Suprapubic skin (tissue), 4 donors: ENCODE data around the gene KRT33B. TPM values are rescaled to one million over a fixed set of nuclear protein-coding genes. Genes with fewer than 3 reads are reported as not detected.
A peak's percentile ranks its signal among the peaks of the same experiment; 100 is the strongest.

Experiments used
- DNase-seq, 2 donors: peaks; one replicate each; pipeline ENCODE4 v3.0.0-alpha.2; 2019; ENCODE audit warnings: low spot score in 2 of 2
- H3K27ac ChIP-seq: fragments of 200-600 bp; sonication (generic); one replicate; pipeline ENCODE4 v1.5.1; 2019
- H3K27me3 ChIP-seq: fragments of 200-600 bp; sonication (generic); one replicate; pipeline ENCODE4 v1.5.1; 2019
- H3K36me3 ChIP-seq: fragments of 200-600 bp; sonication (generic); one replicate; pipeline ENCODE4 v1.5.1; 2019
- H3K4me1 ChIP-seq: fragments of 200-600 bp; sonication (generic); one replicate; pipeline ENCODE4 v1.5.1; 2019
- H3K4me3 ChIP-seq: fragments of 200-600 bp; sonication (generic); one replicate; pipeline ENCODE4 v1.5.1; 2019; ENCODE audit warnings: mild to moderate bottlenecking
- H3K9me3 ChIP-seq: fragments of 200-600 bp; sonication (generic); one replicate; pipeline ENCODE4 v1.5.1; 2019
- EP300 ChIP-seq: sonication (generic); formaldehyde crosslinking; IDR thresholded peaks from one replicate; pipeline ENCODE4 v1.6.1; 2017; ENCODE audit warnings: antibody characterized with exemption
- POLR2A ChIP-seq, 2 donors: fragments of 450-650 bp; IDR thresholded peaks; one replicate each; pipeline ENCODE4 v1.6.1; 2017; ENCODE audit warnings: antibody characterized with exemption in 2 of 2, mild to moderate bottlenecking in 2 of 2, moderate library complexity in 2 of 2
- POLR2AphosphoS5 ChIP-seq, 3 donors: sonication (generic); formaldehyde crosslinking; IDR thresholded peaks; one replicate each; pipeline ENCODE4 v1.6.1; 2017; ENCODE audit warnings: antibody characterized with exemption in 3 of 3
- WGBS: methylation state at CpG from one replicate; pipeline ENCODE4 v1.1.5; 2018; 5-methylcytosine and 5-hydroxymethylcytosine counted together
- total RNA-seq, 4 donors: library from RNA; depleted of rRNA; stranded (reverse); fragments of >200 nt; gene quantifications; one replicate each; pipeline ENCODE4 v1.1.0, GENCODE V29; 2016
- TF ChIP-seq, protein P1 (sequence below), 2 donors: fragments of 200-600 bp in 1 of 2; fragments of 450-650 bp in 1 of 2; sonication (generic) in 1 of 2; IDR thresholded peaks; one replicate each; pipeline ENCODE4 v1.5.1; 2016 to 2019; ENCODE audit warnings: antibody characterized with exemption in 2 of 2, mild to moderate bottlenecking in 1 of 2, moderate library complexity in 1 of 2

KRT33B gene
- total RNA-seq, 4 donors from 2014 or later = 10.7 to 194 (median 27.9) TPM; not detected in 1

GRCh38 chr17:41407226-41407625 is 37.6 kb upstream of the KRT33B start:
- Histone ChIP-seq H3K27me3 (no peaks in the 10 kb centered on the region), H3K27ac (no peak overlapping the region), H3K9me3 (no peaks in the 10 kb centered on the region), H3K4me1 (peaks cover 7% of the 10 kb centered on the region), H3K4me3 (no peak overlapping the region), H3K36me3 (no peaks in the 10 kb centered on the region)
- WGBS = 96% methylated on average over 10 of the region's 10 CpGs
- no peak for DNase-seq
- TF ChIP-seq POLR2AphosphoS5 (IDR thresholded peaks at IDR 0.05) (no peak), EP300 (no peak), POLR2A (IDR thresholded peaks at IDR 0.05) (no peak)
- TF ChIP-seq, protein P1, sequence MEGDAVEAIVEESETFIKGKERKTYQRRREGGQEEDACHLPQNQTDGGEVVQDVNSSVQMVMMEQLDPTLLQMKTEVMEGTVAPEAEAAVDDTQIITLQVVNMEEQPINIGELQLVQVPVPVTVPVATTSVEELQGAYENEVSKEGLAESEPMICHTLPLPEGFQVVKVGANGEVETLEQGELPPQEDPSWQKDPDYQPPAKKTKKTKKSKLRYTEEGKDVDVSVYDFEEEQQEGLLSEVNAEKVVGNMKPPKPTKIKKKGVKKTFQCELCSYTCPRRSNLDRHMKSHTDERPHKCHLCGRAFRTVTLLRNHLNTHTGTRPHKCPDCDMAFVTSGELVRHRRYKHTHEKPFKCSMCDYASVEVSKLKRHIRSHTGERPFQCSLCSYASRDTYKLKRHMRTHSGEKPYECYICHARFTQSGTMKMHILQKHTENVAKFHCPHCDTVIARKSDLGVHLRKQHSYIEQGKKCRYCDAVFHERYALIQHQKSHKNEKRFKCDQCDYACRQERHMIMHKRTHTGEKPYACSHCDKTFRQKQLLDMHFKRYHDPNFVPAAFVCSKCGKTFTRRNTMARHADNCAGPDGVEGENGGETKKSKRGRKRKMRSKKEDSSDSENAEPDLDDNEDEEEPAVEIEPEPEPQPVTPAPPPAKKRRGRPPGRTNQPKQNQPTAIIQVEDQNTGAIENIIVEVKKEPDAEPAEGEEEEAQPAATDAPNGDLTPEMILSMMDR (IDR thresholded peaks at IDR 0.05) = no peak

GRCh38 chr17:41406205-41406604 is 36.6 kb upstream of the KRT33B start:
- peaks cover 7% of the 10 kb centered on the region for H3K4me1 ChIP-seq
- H3K27me3 ChIP-seq = no peaks in the 10 kb centered on the region
- H3K4me3 ChIP-seq = no peak overlapping the region
- no peak for DNase-seq
- no peaks in the 10 kb centered on the region for H3K36me3 ChIP-seq
- no peaks in the 10 kb centered on the region for H3K9me3 ChIP-seq
- H3K27ac ChIP-seq = no peak overlapping the region
- TF ChIP-seq, protein P1 (IDR thresholded peaks at IDR 0.05) = no peak
- TF ChIP-seq EP300 (no peak), POLR2AphosphoS5 (IDR thresholded peaks at IDR 0.05) (no peak)
- 52% methylated on average over 5 of the region's 5 CpGs for WGBS

DNA sequence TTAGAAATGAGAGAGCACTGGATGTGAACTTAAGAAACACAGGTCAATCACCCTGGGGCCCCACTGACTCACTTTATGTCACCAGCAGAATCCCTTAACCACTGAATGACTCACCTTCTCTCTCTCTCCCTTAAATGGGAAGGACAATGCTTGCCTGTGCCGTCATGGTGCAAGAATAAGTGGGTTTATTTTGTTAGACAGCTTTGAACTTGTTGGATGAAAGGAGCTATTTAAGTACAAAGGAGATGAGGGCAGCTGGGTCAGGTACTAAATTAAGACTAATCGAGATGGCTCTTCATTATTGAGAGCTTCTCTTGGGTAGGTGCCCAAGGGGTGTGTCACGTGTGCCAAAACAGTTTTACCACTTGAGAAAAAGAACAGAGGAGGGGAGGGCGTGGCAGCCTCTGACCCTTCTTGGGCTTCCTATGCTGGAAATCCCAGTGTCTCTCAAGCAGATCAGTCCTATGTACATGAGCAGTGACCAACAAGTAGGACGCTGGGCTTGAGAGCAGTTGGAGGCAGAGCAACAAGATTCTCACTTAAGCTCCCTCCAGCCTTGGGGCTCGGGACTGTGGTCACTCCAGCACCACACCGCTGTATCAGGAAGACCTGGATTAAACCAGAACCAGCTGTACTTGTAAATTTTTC is 34.5 kb upstream of the KRT33B start:
- no peak overlapping the region for H3K27ac ChIP-seq
- no peaks in the 10 kb centered on the region for H3K36me3 ChIP-seq
- H3K4me3 ChIP-seq = no peak overlapping the region
- no peaks in the 10 kb centered on the region for H3K27me3 ChIP-seq
- WGBS = 51% methylated on average over 7 of the region's 7 CpGs
- DNase-seq = no peak
- peaks cover 7% of the 10 kb centered on the region for H3K4me1 ChIP-seq
- TF ChIP-seq EP300 = no peak
- TF ChIP-seq POLR2AphosphoS5 (IDR thresholded peaks at IDR 0.05) = no peak
- TF ChIP-seq, protein P1 (IDR thresholded peaks at IDR 0.05) = no peak
- TF ChIP-seq POLR2A (IDR thresholded peaks at IDR 0.05) = no peak
- H3K9me3 ChIP-seq = no peaks in the 10 kb centered on the region

- Histone ChIP-seq H3K4me1 (peaks cover 7% of the 10 kb centered on the region), H3K27me3 (no peaks in the 10 kb centered on the region), H3K4me3 (no peak overlapping the region), H3K36me3 (no peaks in the 10 kb centered on the region), H3K9me3 (no peaks in the 10 kb centered on the region), H3K27ac (no peak overlapping the region)
- WGBS = 43% methylated on average over 4 of the region's 4 CpGs
- TF ChIP-seq POLR2AphosphoS5 (IDR thresholded peaks at IDR 0.05) = no peak
- no peak for TF ChIP-seq EP300
- no peak for DNase-seq
These were observed 33.9 kb upstream of the KRT33B start for GRCh38 chr17:41403404-41404023.

- DNase-seq = no peak
- peak overlapping the region; percentile 23 for H3K27ac ChIP-seq
These were observed 32.5 kb upstream of the KRT33B start for GRCh38 chr17:41402161-41402560.

More at GRCh38 chr17:41402161-41402560, 32.5 kb upstream of the KRT33B start:
- Histone ChIP-seq H3K4me1 (peaks cover 7% of the 10 kb centered on the region), H3K27me3 (no peaks in the 10 kb centered on the region), H3K9me3 (no peaks in the 10 kb centered on the region), H3K4me3 (no peak overlapping the region), H3K36me3 (no peaks in the 10 kb centered on the region)
- TF ChIP-seq POLR2A (IDR thresholded peaks at IDR 0.05) (no peak), EP300 (no peak), POLR2AphosphoS5 (IDR thresholded peaks at IDR 0.05) (no peak)
- TF ChIP-seq, protein P1 (IDR thresholded peaks at IDR 0.05) = no peak
- 42% methylated on average over 5 of the region's 5 CpGs for WGBS
